Sigmoid colon (tissue), 7 donors: ENCODE measurements around the gene PRTG. TPM values are rescaled to one million over a fixed set of nuclear protein-coding genes. Genes with fewer than 3 reads are reported as not detected.

Experiments
- DNase-seq: peaks from one replicate; pipeline ENCODE4 v3.0.0-alpha.2; 2019
- H3K27ac ChIP-seq, 4 donors: fragments of 200-600 bp; sonication (generic); one replicate each; pipeline ENCODE4 v1.5.1; 2016 to 2019; ENCODE audit warnings: mild to moderate bottlenecking in 1 of 4
- H3K27me3 ChIP-seq, 3 donors: fragments of 200-600 bp; sonication (generic); one replicate each; pipeline ENCODE4 v1.5.1; 2019; ENCODE audit warnings: mild to moderate bottlenecking in 1 of 3
- H3K36me3 ChIP-seq, 4 donors: fragments of 200-600 bp; sonication (generic); one replicate each; pipeline ENCODE4 v1.5.1; 2016 to 2019
- H3K4me1 ChIP-seq, 4 donors: fragments of 200-600 bp; sonication (generic); one replicate each; pipeline ENCODE4 v1.5.1; 2017 to 2019
- H3K4me3 ChIP-seq, 4 donors: fragments of 200-600 bp; sonication (generic); one replicate each; pipeline ENCODE4 v1.5.1; 2017 to 2019; ENCODE audit warnings: mild to moderate bottlenecking in 2 of 4, moderate library complexity in 1 of 4
- H3K9me3 ChIP-seq, 4 donors: fragments of 200-600 bp in 3 of 4; sonication (generic) in 3 of 4; one replicate each; pipeline versions ENCODE4 v1.5.1 to v1.6.1; 2013 to 2019
- CTCF ChIP-seq, 4 experiments: fragments of 450-650 bp in 3 of 4; fragments of 200-600 bp in 1 of 4; IDR thresholded peaks; one replicate each; pipeline ENCODE4 v1.5.1; 2016 to 2019; ENCODE audit warnings: antibody characterized with exemption in 4 of 4, mild to moderate bottlenecking in 3 of 4, moderate library complexity in 2 of 4
- EP300 ChIP-seq, 4 donors: sonication (generic); formaldehyde crosslinking; IDR thresholded peaks; one replicate each; pipeline ENCODE4 v1.6.1; 2017; ENCODE audit warnings: antibody characterized with exemption in 4 of 4
- POLR2A ChIP-seq, 2 donors: fragments of 450-650 bp; IDR thresholded peaks; one replicate each; pipeline ENCODE4 v1.6.1; 2016; ENCODE audit warnings: antibody characterized with exemption in 2 of 2, mild to moderate bottlenecking in 2 of 2, moderate library complexity in 2 of 2
- POLR2AphosphoS5 ChIP-seq, 4 donors: sonication (generic); formaldehyde crosslinking; IDR thresholded peaks; one replicate each; pipeline ENCODE4 v1.6.1; 2017; ENCODE audit warnings: antibody characterized with exemption in 4 of 4
- WGBS, 2 donors: extraction: QIAGEN DNeasy Blood & Tissue Kit; methylation state at CpG; one replicate each; pipeline ENCODE4 v1.1.7; 2013; 5-methylcytosine and 5-hydroxymethylcytosine counted together
- intact Hi-C: fragments of 100-400 bp; cut with DNase I; formaldehyde crosslinking; loops from one replicate; pipeline ENCODE4 v1.15.1; 2023
- polyA plus RNA-seq, 3 donors: library from polyadenylated mRNA; stranded (reverse); fragments of 200-250 nt; gene quantifications; one replicate each; pipeline ENCODE4 v1.2.3, GENCODE V29; 2013
- total RNA-seq, 4 donors: library from RNA; depleted of rRNA; stranded (reverse); fragments of >200 nt; gene quantifications; one replicate each; pipeline ENCODE4 v1.1.0, GENCODE V29; 2016
- donor health status: healthy with polysubstance abuse.
- donor health status: Bipolar disorder and iron deficiency.
- donor health status: healthy.

PRTG gene
- total and polyA plus RNA-seq, 7 donors = 0.42 to 5.3 (median 2.1) TPM; not detected in 2

- WGBS, 2 donors = 89 to 91% methylated on average over 1 of the region's 1 CpG
- Histone ChIP-seq H3K4me1 (no peaks in the 10 kb centered on the region), H3K27ac (no peak overlapping the region), H3K27me3 (no peaks in the 10 kb centered on the region), H3K4me3 (no peak overlapping the region), H3K36me3 (no peaks in the 10 kb centered on the region), H3K9me3 (no peaks in the 10 kb centered on the region)
- TF ChIP-seq CTCF (IDR thresholded peaks at IDR 0.05) = no peak
- TF ChIP-seq EP300 (IDR thresholded peaks at IDR 0.05) = no peak
- TF ChIP-seq POLR2A (IDR thresholded peaks at IDR 0.05) = no peak
- no peak for TF ChIP-seq POLR2AphosphoS5 (IDR thresholded peaks at IDR 0.05)
- intact Hi-C loops = no loop called here
- no peak for DNase-seq
These were observed 104.2 kb downstream of the PRTG start for GRCh38 chr15:55638764-55639163.

GRCh38 chr15:55637086-55637485, 105.9 kb downstream of the PRTG start:
- no peaks in the 10 kb centered on the region for H3K9me3 ChIP-seq
- H3K27ac ChIP-seq = no peak overlapping the region
- DNase-seq = no peak
- intact Hi-C loops = no loop called here
- WGBS, 2 donors = 89 to 91% methylated on average over 3 of the region's 3 CpGs
- no peaks in the 10 kb centered on the region for H3K36me3 ChIP-seq
- no peaks in the 10 kb centered on the region for H3K27me3 ChIP-seq
- TF ChIP-seq CTCF (IDR thresholded peaks at IDR 0.05) (no peak), POLR2AphosphoS5 (IDR thresholded peaks at IDR 0.05) (no peak)
- no peaks in the 10 kb centered on the region for H3K4me1 ChIP-seq
- H3K4me3 ChIP-seq = no peak overlapping the region

- Histone ChIP-seq H3K27ac (no peak overlapping the region), H3K36me3 (no peaks in the 10 kb centered on the region), H3K4me3 (no peak overlapping the region), H3K4me1 (no peaks in the 10 kb centered on the region), H3K27me3 (no peaks in the 10 kb centered on the region), H3K9me3 (no peaks in the 10 kb centered on the region)
- intact Hi-C loops = no loop called here
- TF ChIP-seq CTCF (IDR thresholded peaks at IDR 0.05) (no peak), POLR2AphosphoS5 (IDR thresholded peaks at IDR 0.05) (no peak), EP300 (IDR thresholded peaks at IDR 0.05) (no peak), POLR2A (IDR thresholded peaks at IDR 0.05) (no peak)
- 80 to 86% methylated on average over 1 of the region's 1 CpG for WGBS, 2 donors
- no peak for DNase-seq
These were observed 109.2 kb downstream of the PRTG start for GRCh38 chr15:55633731-55634130.

GRCh38 chr15:55632434-55632833, 110.5 kb downstream of the PRTG start:
- WGBS, 2 donors = 85 to 94% methylated on average over 2 of the region's 2 CpGs
- no peaks in the 10 kb centered on the region for H3K9me3 ChIP-seq
- no peaks in the 10 kb centered on the region for H3K36me3 ChIP-seq
- intact Hi-C loops = no loop called here
- no peaks in the 10 kb centered on the region for H3K4me1 ChIP-seq
- H3K4me3 ChIP-seq = no peak overlapping the region
- H3K27me3 ChIP-seq = no peaks in the 10 kb centered on the region
- TF ChIP-seq EP300 (IDR thresholded peaks at IDR 0.05) (no peak), CTCF (IDR thresholded peaks at IDR 0.05) (no peak), POLR2AphosphoS5 (IDR thresholded peaks at IDR 0.05) (no peak), POLR2A (IDR thresholded peaks at IDR 0.05) (no peak)
- DNase-seq = no peak
- no peak overlapping the region for H3K27ac ChIP-seq

GRCh38 chr15:55630858-55631257, 112.1 kb downstream of the PRTG start:
- intact Hi-C loops = no loop called here
- WGBS, 2 donors = 66 to 82% methylated on average over 3 of the region's 3 CpGs
- H3K36me3 ChIP-seq = no peaks in the 10 kb centered on the region
- no peak overlapping the region for H3K27ac ChIP-seq
- H3K27me3 ChIP-seq = no peaks in the 10 kb centered on the region
- TF ChIP-seq POLR2A (IDR thresholded peaks at IDR 0.05) (no peak), EP300 (IDR thresholded peaks at IDR 0.05) (no peak), CTCF (IDR thresholded peaks at IDR 0.05) (no peak), POLR2AphosphoS5 (IDR thresholded peaks at IDR 0.05) (no peak)
- DNase-seq = no peak
- H3K4me1 ChIP-seq = no peaks in the 10 kb centered on the region
- H3K9me3 ChIP-seq = no peaks in the 10 kb centered on the region
- H3K4me3 ChIP-seq = no peak overlapping the region
